Activated T-cell treated with anti-CD3 and anti-CD28 coated beads, Interleukin-2, amount 50 U/mL, for 72 hours (primary cell): ENCODE measurements around the gene RFC2. TPM values are rescaled to one million over a fixed set of nuclear protein-coding genes. Genes with fewer than 3 reads are reported as not detected.
A peak's percentile ranks its signal among the peaks of the same experiment; 100 is the strongest.
"Not testable (repeated sequence)": the region's sequence is repeated elsewhere in the genome, so short reads cannot be mapped to it uniquely, and the experiment has no call there.

Source experiments
- ATAC-seq, 2 donors: fragments of 150-1000 bp; cut with Tn5 transposase; replicated peaks in 1 of 2; 2 replicates each; pipeline ENCODE4 v1.10.0; 2021; ENCODE audit warnings: moderate library complexity in 2 of 2, mild to moderate bottlenecking in 1 of 2
- DNase-seq, 2 donors: peaks; one replicate each; pipeline ENCODE4 v3.0.0; 2021 to 2022; ENCODE audit warnings: mixed read lengths in 1 of 2
- H3K27ac Mint-ChIP-seq: one replicate; pipeline ENCODE4 v1.8.0; 2022; ENCODE audit warnings: mild to moderate bottlenecking, moderate library complexity, mixed read lengths
- H3K27me3 Mint-ChIP-seq: one replicate; pipeline ENCODE4 v1.8.0; 2022; ENCODE audit warnings: low read depth, mixed read lengths
- H3K36me3 Mint-ChIP-seq, 2 donors: one replicate each; pipeline ENCODE4 v1.8.0; 2022; ENCODE audit warnings: mixed read lengths in 2 of 2, mild to moderate bottlenecking in 1 of 2; ENCODE audit not compliant: insufficient read depth in 2 of 2
- H3K4me1 Mint-ChIP-seq: one replicate; pipeline ENCODE4 v1.8.0; 2022; ENCODE audit warnings: low read depth, mixed read lengths
- H3K4me3 Mint-ChIP-seq, 2 donors: one replicate each; pipeline ENCODE4 v1.8.0; 2022; ENCODE audit warnings: mild to moderate bottlenecking in 2 of 2, mixed read lengths in 2 of 2, moderate library complexity in 2 of 2
- H3K9me3 Mint-ChIP-seq, 2 donors: one replicate each; pipeline ENCODE4 v1.8.0; 2022; ENCODE audit warnings: mixed read lengths in 2 of 2
- total RNA-seq, 2 donors: library from RNA; stranded (reverse); gene quantifications; one replicate each; pipeline ENCODE4 v1.2.3, GENCODE V29; 2022

The RFC2 gene
- total RNA-seq, 2 donors from 2014 or later = 62.9 to 95.3 TPM

- Mint-ChIP-seq H3K27me3 (no peaks in the 10 kb centered on the region), H3K27ac (no peak overlapping the region)
Measured at GRCh38 chr7:74271742-74272141, 17.5 kb upstream of the RFC2 start.

GRCh38 chr7:74269757-74270277, 15.6 kb upstream of the RFC2 start:
- peak; percentile 43 to 66 for DNase-seq
- Mint-ChIP-seq H3K27me3 (no peaks in the 10 kb centered on the region), H3K9me3 (no peaks in the 10 kb centered on the region), H3K27ac (no peak overlapping the region), H3K4me1 (peaks cover 14% of the 10 kb centered on the region), H3K4me3 (peak overlapping the region; percentile 76 to 85), H3K36me3 (no peaks in the 10 kb centered on the region)
- peak; percentile 88 for ATAC-seq

More at GRCh38 chr7:74271742-74272141, 17.5 kb upstream of the RFC2 start:
- ATAC-seq (no peak), DNase-seq (no peak)
- peaks cover 14% of the 10 kb centered on the region for H3K4me1 Mint-ChIP-seq
- H3K36me3 Mint-ChIP-seq = no peaks in the 10 kb centered on the region
- H3K9me3 Mint-ChIP-seq = no peaks in the 10 kb centered on the region
- peak overlapping the region in 1 of 2 donors; percentile 6 for H3K4me3 Mint-ChIP-seq

- ATAC-seq (no peak), DNase-seq (no peak)
- Mint-ChIP-seq H3K27me3 (no peaks in the 10 kb centered on the region), H3K4me1 (peaks cover 13% of the 10 kb centered on the region), H3K9me3 (no peaks in the 10 kb centered on the region), H3K36me3 (no peaks in the 10 kb centered on the region), H3K4me3 (no peak overlapping the region), H3K27ac (no peak overlapping the region)
Measured at GRCh38 chr7:74267756-74268565, 13.8 kb upstream of the RFC2 start.

- ATAC-seq = no peak
- H3K4me3 Mint-ChIP-seq = no peak overlapping the region
- no peaks in the 10 kb centered on the region for H3K27me3 Mint-ChIP-seq
- H3K36me3 Mint-ChIP-seq = no peaks in the 10 kb centered on the region
- no peak for DNase-seq
- no peaks in the 10 kb centered on the region for H3K4me1 Mint-ChIP-seq
- no peak overlapping the region for H3K27ac Mint-ChIP-seq
- H3K9me3 Mint-ChIP-seq = no peaks in the 10 kb centered on the region
Measured at GRCh38 chr7:74266191-74266963, 12.2 kb upstream of the RFC2 start.

- Mint-ChIP-seq H3K4me3 (no peak overlapping the region), H3K9me3 (no peaks in the 10 kb centered on the region), H3K27me3 (no peaks in the 10 kb centered on the region), H3K27ac (no peak overlapping the region), H3K4me1 (no peaks in the 10 kb centered on the region), H3K36me3 (no peaks in the 10 kb centered on the region)
- DNase-seq (no peak), ATAC-seq (no peak)
Measured at GRCh38 chr7:74263399-74264120, 9.4 kb upstream of the RFC2 start.

GRCh38 chr7:74262639-74263398, 8.6 kb upstream of the RFC2 start:
- Mint-ChIP-seq H3K27ac (no peak overlapping the region), H3K4me1 (no peaks in the 10 kb centered on the region), H3K4me3 (no peak overlapping the region), H3K27me3 (no peaks in the 10 kb centered on the region), H3K9me3 (no peaks in the 10 kb centered on the region), H3K36me3 (no peaks in the 10 kb centered on the region)
- ATAC-seq (no peak), DNase-seq (no peak)

- Mint-ChIP-seq H3K36me3 (peaks cover 1 to 2% of the 10 kb centered on the region in 2 donors), H3K27ac (no peak overlapping the region), H3K9me3 (no peaks in the 10 kb centered on the region), H3K27me3 (no peaks in the 10 kb centered on the region), H3K4me3 (no peak overlapping the region), H3K4me1 (peaks cover 5% of the 10 kb centered on the region)
- ATAC-seq (no peak), DNase-seq (no peak)
Measured at GRCh38 chr7:74258639-74259038, 4.4 kb upstream of the RFC2 start.

GRCh38 chr7:74256491-74257408, 2.6 kb upstream of the RFC2 start:
- no peaks in the 10 kb centered on the region for H3K27me3 Mint-ChIP-seq
- peak overlapping the region in 1 of 2 donors; percentile 66 for H3K4me3 Mint-ChIP-seq
- no peaks in the 10 kb centered on the region for H3K9me3 Mint-ChIP-seq
- no peak for ATAC-seq
- H3K4me1 Mint-ChIP-seq = peaks cover 10% of the 10 kb centered on the region
- no peak overlapping the region for H3K27ac Mint-ChIP-seq
- no peak for DNase-seq
- H3K36me3 Mint-ChIP-seq = peaks cover 4 to 5% of the 10 kb centered on the region in 2 donors

- Mint-ChIP-seq H3K36me3 (peaks cover 5 to 12% of the 10 kb centered on the region in 2 donors), H3K4me1 (peaks cover 16% of the 10 kb centered on the region), H3K27ac (peak overlapping the region; percentile 86), H3K4me3 (peak overlapping the region; percentile 93 to 98)
- not testable (repeated sequence) for H3K9me3 Mint-ChIP-seq, H3K27me3 Mint-ChIP-seq, DNase-seq, ATAC-seq
Measured at GRCh38 chr7:74255461-74255860, 1.3 kb upstream of the RFC2 start.

- Mint-ChIP-seq H3K4me1 (peaks cover 16% of the 10 kb centered on the region), H3K4me3 (peak overlapping the region; percentile 93 to 98), H3K36me3 (peaks cover 8 to 17% of the 10 kb centered on the region in 2 donors), H3K27me3 (no peaks in the 10 kb centered on the region), H3K27ac (peak overlapping the region; percentile 86), H3K9me3 (no peaks in the 10 kb centered on the region)
- no peak for DNase-seq
- no peak for ATAC-seq
Measured at GRCh38 chr7:74254858-74255379, 720 bp upstream of the RFC2 start.

GRCh38 chr7:74253835-74254128, 417 bp downstream of the RFC2 start:
- Mint-ChIP-seq H3K27me3 (no peaks in the 10 kb centered on the region), H3K4me3 (peak overlapping the region; percentile 93 to 98), H3K27ac (peak overlapping the region; percentile 86), H3K4me1 (peaks cover 16% of the 10 kb centered on the region), H3K36me3 (peaks cover 10 to 23% of the 10 kb centered on the region in 2 donors), H3K9me3 (no peaks in the 10 kb centered on the region)
- DNase-seq (no peak), ATAC-seq (peak in 1 of 2 donors; percentile 8)
